K562 (cell line): Measurements from ENCODE around the gene NR3C1. TPM values are rescaled to one million over a fixed set of nuclear protein-coding genes. Genes with fewer than 3 reads are reported as not detected.
A peak's percentile ranks its signal among the peaks of the same experiment; 100 is the strongest.

Experiments
- ATAC-seq: fragments of 200-7000 bp; cut with Tn5 transposase; 3 replicates; pipeline ENCODE4 v1.9.1; 2020; ENCODE audit warnings: moderate library complexity
- BruUV-seq: library from RNA; stranded (reverse); fragments of 400-500 nt; replicated peaks from 2 replicates; lab custom pipeline; 2021; lab: Mats Ljungman, UMichigan
- CTCF ChIA-PET: fragments of 300-600 bp; formaldehyde crosslinking; extraction: SDS; loops from one replicate; lab custom pipeline; 2021; ENCODE audit warnings: low intra/inter-chr PET ratio; lab: Yijun Ruan, JAX
- POLR2A ChIA-PET: fragments of 300-600, 350-650 bp; sonication (Branson Sonifier 250); formaldehyde crosslinking; extraction: SDS; loops from one replicate; lab custom pipeline; 2021; ENCODE audit warnings: antibody characterized with exemption, inconsistent platforms; lab: Yijun Ruan, JAX
- DNase-seq, 4 experiments: peaks; one replicate each; pipeline versions ENCODE4 v3.0.0 to v3.0.0-alpha.2; 2011 to 2018; ENCODE audit warnings: low spot score in 3 of 4, mixed read lengths in 3 of 4; ENCODE audit errors: extremely low read depth in 1 of 4
- FAIRE-seq: peaks from 2 replicates; lab custom pipeline; 2011; peaks lifted over from hg19 to GRCh38; lab: Jason Lieb, UNC
- H2AFZ ChIP-seq: 2 replicates; pipeline ENCODE4 v1.6.0; 2011; ENCODE audit warnings: low read depth, low read length, control low read depth, inconsistent platforms
- H3K27ac ChIP-seq: fragments of 200-600 bp; 3 replicates; pipeline ENCODE4 v1.8.0; 2011; ENCODE audit warnings: low read depth, mild to moderate bottlenecking, control low read depth, inconsistent platforms, low read length, moderate library complexity, mixed read lengths; ENCODE audit errors: extremely low read depth
- H3K27me3 ChIP-seq, 2 experiments: fragments of 300-600 bp in 1 of 2; 2 replicates in 1 of 2; 3 replicates in 1 of 2; pipeline versions ENCODE4 v1.6.0 to v1.8.0; 2011; ENCODE audit warnings: inconsistent platforms in 2 of 2, low read length in 2 of 2, mild to moderate bottlenecking in 1 of 2, mixed read lengths in 1 of 2, moderate library complexity in 1 of 2; ENCODE audit not compliant: control insufficient read depth in 2 of 2, insufficient read depth in 2 of 2
- H3K36me3 ChIP-seq: fragments of 300-600 bp; 3 replicates; pipeline ENCODE4 v1.8.0; 2011; ENCODE audit warnings: mild to moderate bottlenecking, low read length, inconsistent platforms; ENCODE audit not compliant: control insufficient read depth, insufficient read depth
- H3K4me1 ChIP-seq, 2 experiments: fragments of 200-600 bp in 1 of 2; replicated peaks in 1 of 2; 2 replicates in 1 of 2; 3 replicates in 1 of 2; pipeline versions ENCODE4 v1.5.1 to v1.8.0; 2011; ENCODE audit warnings: inconsistent platforms in 2 of 2, low read length in 2 of 2, mild to moderate bottlenecking in 1 of 2, mixed read lengths in 1 of 2, moderate library complexity in 1 of 2; ENCODE audit not compliant: control insufficient read depth in 2 of 2, insufficient read depth in 2 of 2
- H3K4me2 ChIP-seq: 2 replicates; pipeline ENCODE4 v1.6.1; 2011; ENCODE audit warnings: low read length, control low read depth, inconsistent platforms, mixed read lengths; ENCODE audit not compliant: insufficient read depth
- H3K4me3 ChIP-seq: fragments of 200-600 bp; sonication (generic), shearing (Covaris generic); 2 replicates; pipeline ENCODE4 v1.5.1; 2016; ENCODE audit warnings: control low read depth, inconsistent platforms
- H3K79me2 ChIP-seq: fragments of 200-600 bp; 3 replicates; pipeline ENCODE4 v1.8.0; 2011; ENCODE audit warnings: low read length, inconsistent platforms; ENCODE audit not compliant: control insufficient read depth, insufficient read depth
- H3K9ac ChIP-seq, 2 experiments: 2 replicates each; pipeline versions ENCODE4 v1.6.0 to v1.6.1; 2011; ENCODE audit warnings: low read depth in 2 of 2, low read length in 2 of 2, control low read depth in 1 of 2, inconsistent platforms in 1 of 2, mild to moderate bottlenecking in 1 of 2, mixed read lengths in 1 of 2; ENCODE audit not compliant: insufficient read depth in 1 of 2
- H3K9me1 ChIP-seq: one replicate; pipeline ENCODE4 v1.6.0; 2011; ENCODE audit warnings: inconsistent platforms, mild to moderate bottlenecking, low read length, moderate library complexity; ENCODE audit not compliant: control insufficient read depth, insufficient read depth
- H3K9me3 ChIP-seq: replicated peaks from 2 replicates; pipeline ENCODE4 v1.5.1; 2011; ENCODE audit warnings: low read depth, low read length, inconsistent platforms; ENCODE audit not compliant: control insufficient read depth, insufficient read depth
- H4K20me1 ChIP-seq: replicated peaks from 2 replicates; pipeline ENCODE4 v1.6.1; 2011; ENCODE audit warnings: low read length, inconsistent platforms, mixed read lengths; ENCODE audit not compliant: control insufficient read depth, insufficient read depth
- GTF2A2 ChIP-seq: IDR thresholded peaks from 2 replicates; pipeline ENCODE4 v1.6.1; 2016; ENCODE audit warnings: mild to moderate bottlenecking, missing genetic modification characterization, missing compliant biosample characterization
- HNRNPUL1 ChIP-seq: fragments of 200-400 bp; formaldehyde crosslinking; IDR thresholded peaks from 2 replicates; pipeline ENCODE4 v1.6.1; 2017; ENCODE audit warnings: low read length
- NEUROD1 ChIP-seq: fragments of 150-350 bp; IDR thresholded peaks from 2 replicates; pipeline ENCODE4 v1.6.1; 2014; ENCODE audit warnings: borderline replicate concordance, low read length, low read depth; ENCODE audit not compliant: partially characterized antibody
- NR1H2 ChIP-seq: sonication (generic); formaldehyde crosslinking; IDR thresholded peaks from 2 replicates; pipeline ENCODE4 v1.4.0; 2020; ENCODE audit warnings: mild to moderate bottlenecking, missing genetic modification reagents
- NR2F6 ChIP-seq: fragments of 450-650 bp; formaldehyde crosslinking; IDR thresholded peaks from 2 replicates; pipeline ENCODE4 v1.4.0; 2020; ENCODE audit warnings: mild to moderate bottlenecking
- RAD21 ChIP-seq, 2 experiments: fragments of 250-450 bp in 1 of 2; fragments of 450-650 bp in 1 of 2; sonication (Bioruptor Pico) in 1 of 2; formaldehyde crosslinking in 1 of 2; IDR thresholded peaks in 1 of 2; conservative IDR thresholded peaks in 1 of 2; 2 replicates each; pipeline versions ENCODE4 v1.4.0 to v1.8.0; 2020 to 2022; ENCODE audit warnings: mild to moderate bottlenecking in 2 of 2, moderate library complexity in 1 of 2
- SMAD3 ChIP-seq: fragments of 450-650 bp; formaldehyde crosslinking; conservative IDR thresholded peaks from 2 replicates; pipeline ENCODE4 v1.4.0; 2020; ENCODE audit warnings: mild to moderate bottlenecking
- SMARCC2 ChIP-seq: fragments of 450-650 bp; IDR thresholded peaks from 2 replicates; pipeline ENCODE4 v1.6.1; 2017; ENCODE audit warnings: antibody characterized with exemption, moderate library complexity, mild to moderate bottlenecking, low read depth
- ZNF134 ChIP-seq: fragments of 250-450 bp; sonication (Bioruptor Pico); conservative IDR thresholded peaks from 2 replicates; pipeline ENCODE4 v1.4.0; 2020
- ZNF184 ChIP-seq: sonication (generic); formaldehyde crosslinking; IDR thresholded peaks from 2 replicates; pipeline ENCODE4 v1.5.0; 2020; ENCODE audit warnings: missing genetic modification reagents
- ZNF253 ChIP-seq: fragments of 250-450 bp; sonication (Bioruptor Pico); conservative IDR thresholded peaks from 2 replicates; pipeline ENCODE4 v1.6.1; 2021; ENCODE audit warnings: mild to moderate bottlenecking
- ZNF561 ChIP-seq: fragments of 450-650 bp; formaldehyde crosslinking; conservative IDR thresholded peaks from 2 replicates; pipeline ENCODE4 v1.4.0; 2020; ENCODE audit warnings: mild to moderate bottlenecking, moderate library complexity
- ZNF699 ChIP-seq: fragments of 250-450 bp; sonication (Bioruptor Pico); IDR thresholded peaks from 2 replicates; pipeline ENCODE4 v1.8.0; 2021; ENCODE audit warnings: mild to moderate bottlenecking, moderate library complexity; ENCODE audit not compliant: insufficient replicate concordance
- WGBS: fragments of 100-300 bp; shearing (Covaris generic); methylation state at CpG from one replicate; pipeline ENCODE4 v1.1.6; 2016; ENCODE audit warnings: low coverage, mixed read lengths; ENCODE audit not compliant: insufficient coverage; ENCODE audit errors: missing lambda C conversion rate; 5-methylcytosine and 5-hydroxymethylcytosine counted together
- in situ Hi-C: fragments of 300-500 bp; cut with MboI; formaldehyde crosslinking; loops from 4 replicates; pipeline ENCODE4 v1.15.0; 2018; ENCODE audit warnings: inconsistent platforms, mixed read lengths
- intact Hi-C: fragments of 100-400 bp; cut with micrococcal nuclease; formaldehyde crosslinking; loops from 2 replicates; pipeline ENCODE4 v1.14.2; 2022
- polyA plus RNA-seq, 8 experiments: library from polyadenylated mRNA; depleted of rRNA in 4 of 8; stranded (reverse) in 5 of 8; unstranded in 3 of 8; fragments of >200 nt; fragmentation: Nextera tagmentation in 2 of 8; fragmentation: Illumina TruSeq in 1 of 8; extraction: Ambion mirVana in 2 of 8; extraction: Trizol in 1 of 8; gene quantifications; 2 replicates each; pipeline versions ENCODE4 v1.2.1 to v1.2.3, GENCODE V29; 2011 to 2014; ENCODE audit warnings: inconsistent platforms in 1 of 8, missing spikeins in 1 of 8
- total RNA-seq, 7 experiments: library from RNA; depleted of rRNA in 6 of 7; stranded (reverse); fragments of >200 nt in 6 of 7; fragmentation: Illumina TruSeq in 2 of 7; extraction: Trizol in 2 of 7; gene quantifications; 2 replicates each; pipeline versions ENCODE4 v1.2.1 to v1.2.3, GENCODE V29; 2011 to 2021; ENCODE audit warnings: low replicate concordance in 1 of 7
- TF ChIP-seq, protein P1 (sequence below): IDR thresholded peaks from 2 replicates; pipeline ENCODE4 v1.6.1; 2011; ENCODE audit not compliant: insufficient read length; ENCODE audit errors: extremely low read depth
- TF ChIP-seq, protein P2 (sequence below): sonication (generic); formaldehyde crosslinking; IDR thresholded peaks from 2 replicates; pipeline ENCODE4 v1.8.0; 2022; ENCODE audit warnings: mild to moderate bottlenecking, missing genetic modification reagents
- TF ChIP-seq, protein P3 (sequence below): fragments of 200-800 bp; sonication (Bioruptor generic); IDR thresholded peaks from 2 replicates; pipeline ENCODE4 v1.6.1; 2017; ENCODE audit warnings: missing genetic modification characterization, missing compliant biosample characterization

Gene NR3C1
- total and polyA plus RNA-seq, 9 of the 15 experiments (the other 6 are each of a cell fraction or from before 2014, with no cell fraction given) = 8.2 to 36.0 (median 15.0) TPM

DNA sequence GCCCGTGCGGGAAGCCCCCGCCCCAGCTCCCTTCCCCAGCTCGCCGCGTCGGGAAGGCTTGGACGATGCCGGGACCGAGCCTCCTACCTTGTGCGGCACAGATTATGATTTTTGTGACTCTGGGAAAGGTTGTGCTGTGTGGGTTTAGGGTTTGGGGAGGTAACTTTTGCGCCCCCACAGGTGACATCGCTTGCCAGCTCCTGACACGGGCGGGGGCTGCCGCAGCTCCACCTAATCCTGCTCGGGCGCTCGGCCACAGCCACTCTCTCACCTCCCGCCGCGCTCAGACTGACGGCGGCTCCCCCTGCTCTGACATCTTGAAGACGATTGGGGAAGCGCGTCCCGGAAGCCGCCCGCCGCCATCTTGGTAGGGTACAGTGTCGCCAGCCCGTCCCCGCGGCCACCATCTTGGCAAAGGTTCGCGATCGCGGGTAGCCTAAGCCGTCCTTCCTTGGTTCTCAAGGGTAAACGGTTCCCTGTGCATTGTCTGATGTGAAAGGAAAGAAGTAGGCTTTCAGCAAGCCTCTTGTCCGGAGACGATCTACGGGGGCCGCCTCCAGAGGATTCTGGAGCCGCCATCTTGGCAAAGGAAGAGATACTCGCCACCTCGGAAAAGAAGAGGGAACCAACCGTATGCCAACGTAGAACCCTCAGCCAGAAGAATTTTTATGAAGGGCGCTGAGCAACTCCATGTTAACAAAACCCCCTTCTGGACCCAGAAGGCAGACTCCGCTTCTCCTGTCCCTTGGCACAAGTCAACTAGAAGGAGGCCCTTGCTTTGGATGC is 1.8 kb upstream of the NR3C1 start (continued):
- TF ChIP-seq, protein P1, sequence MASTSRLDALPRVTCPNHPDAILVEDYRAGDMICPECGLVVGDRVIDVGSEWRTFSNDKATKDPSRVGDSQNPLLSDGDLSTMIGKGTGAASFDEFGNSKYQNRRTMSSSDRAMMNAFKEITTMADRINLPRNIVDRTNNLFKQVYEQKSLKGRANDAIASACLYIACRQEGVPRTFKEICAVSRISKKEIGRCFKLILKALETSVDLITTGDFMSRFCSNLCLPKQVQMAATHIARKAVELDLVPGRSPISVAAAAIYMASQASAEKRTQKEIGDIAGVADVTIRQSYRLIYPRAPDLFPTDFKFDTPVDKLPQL = no peak
- TF ChIP-seq SMARCC2 = no peak
- no peak for TF ChIP-seq RAD21 (CRISPR knock-in tag; conservative IDR thresholded peaks at IDR 0.05 in 1 of 2, IDR thresholded peaks at IDR 0.05 in 1 of 2)
- TF ChIP-seq, all 486 proteins: peak for 130

DNA sequence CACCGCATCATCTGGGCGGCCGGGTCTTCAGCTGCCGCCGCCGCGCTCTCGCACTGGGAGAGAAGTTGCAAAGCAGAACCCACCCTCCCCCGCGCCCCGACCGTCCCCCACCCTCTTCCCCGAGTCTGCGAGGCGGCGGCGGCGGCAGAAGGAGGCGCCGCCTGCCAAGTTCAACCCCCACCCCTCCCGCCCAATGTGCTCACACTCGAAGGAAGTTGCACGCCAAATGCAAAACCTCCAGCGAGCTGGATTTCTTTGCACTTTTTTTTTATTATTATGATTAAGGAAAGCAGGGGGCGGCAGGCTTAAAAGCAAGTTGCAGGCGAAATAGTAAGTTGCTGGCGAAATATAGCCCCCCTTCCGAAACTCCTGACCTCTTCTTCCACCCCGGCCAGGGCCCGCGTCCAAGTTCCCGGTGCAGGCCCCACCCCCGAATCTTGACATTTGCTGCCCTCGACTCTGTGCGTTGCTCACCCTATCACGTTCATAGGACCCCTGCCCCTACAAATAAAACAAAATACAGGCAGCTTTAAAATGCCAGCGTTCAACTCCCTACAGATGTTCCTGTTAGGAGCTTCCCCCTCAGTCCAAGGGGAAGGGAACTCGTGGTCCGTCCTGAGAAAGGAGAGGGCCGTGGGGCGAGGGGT is 1.1 kb upstream of the NR3C1 start:
- CTCF ChIA-PET = interaction anchor here (1.2 to 1.8 kb wide), 3 partner anchors 391 to 421 kb away, joined by 3 to 8 read pairs (median 4); no protein-coding TSS in a partner anchor
- Histone ChIP-seq H3K9me3 (no peaks in the 10 kb centered on the region), H3K27me3 (no peaks in the 10 kb centered on the region), H3K79me2 (peaks cover 40% of the 10 kb centered on the region), H3K36me3 (peaks cover 11% of the 10 kb centered on the region), H3K4me2 (peak overlapping the region; percentile 95), H3K9me1 (no peaks in the 10 kb centered on the region), H4K20me1 (peaks cover 21% of the 10 kb centered on the region; the same call in 1 of the 2 replicates), H3K27ac (peak overlapping the region; percentile 97), H3K9ac (peak overlapping the region; percentile 86 to 92), H2AFZ (peak overlapping the region; percentile 99), H3K4me3 (peak overlapping the region; percentile 76), H3K4me1 (peaks cover 18 to 19% of the 10 kb centered on the region in 2 experiments; a peak in 4 of 5 replicates)
- DNase-seq (peak; percentile 69 to 86 (median 74)), FAIRE-seq (no peak), ATAC-seq (peak; percentile 65)
- WGBS = 4% methylated on average over 22 of the region's 41 CpGs
- POLR2A ChIA-PET = interaction anchor here (0.6 to 0.7 kb wide), 2 partner anchors 9 to 220 kb away, joined by 3 read pairs; no protein-coding TSS in a partner anchor
- in situ Hi-C loops (no loop called here), intact Hi-C loops (loop anchor here (1.0 to 5.0 kb wide), 3 partner anchors 62 to 421 kb away; no protein-coding TSS in a partner anchor)
- no TSS peak for BruUV-seq
- TF ChIP-seq ZNF184 (CRISPR knock-in tag) = no peak
- no peak for TF ChIP-seq ZNF134 (CRISPR knock-in tag)
- no peak for TF ChIP-seq GTF2A2 (tag)
- no peak for TF ChIP-seq NR2F6 (CRISPR knock-in tag)
- TF ChIP-seq HNRNPUL1 = no peak
- no peak for TF ChIP-seq NEUROD1
- no peak for TF ChIP-seq SMAD3 (CRISPR knock-in tag)
- TF ChIP-seq ZNF253 (CRISPR knock-in tag) = no peak
- no peak for TF ChIP-seq NR1H2 (CRISPR knock-in tag)
- TF ChIP-seq ZNF699 = no peak
- no peak for TF ChIP-seq ZNF561 (CRISPR knock-in tag)
- TF ChIP-seq, protein P2, sequence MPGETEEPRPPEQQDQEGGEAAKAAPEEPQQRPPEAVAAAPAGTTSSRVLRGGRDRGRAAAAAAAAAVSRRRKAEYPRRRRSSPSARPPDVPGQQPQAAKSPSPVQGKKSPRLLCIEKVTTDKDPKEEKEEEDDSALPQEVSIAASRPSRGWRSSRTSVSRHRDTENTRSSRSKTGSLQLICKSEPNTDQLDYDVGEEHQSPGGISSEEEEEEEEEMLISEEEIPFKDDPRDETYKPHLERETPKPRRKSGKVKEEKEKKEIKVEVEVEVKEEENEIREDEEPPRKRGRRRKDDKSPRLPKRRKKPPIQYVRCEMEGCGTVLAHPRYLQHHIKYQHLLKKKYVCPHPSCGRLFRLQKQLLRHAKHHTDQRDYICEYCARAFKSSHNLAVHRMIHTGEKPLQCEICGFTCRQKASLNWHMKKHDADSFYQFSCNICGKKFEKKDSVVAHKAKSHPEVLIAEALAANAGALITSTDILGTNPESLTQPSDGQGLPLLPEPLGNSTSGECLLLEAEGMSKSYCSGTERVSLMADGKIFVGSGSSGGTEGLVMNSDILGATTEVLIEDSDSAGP (CRISPR knock-in tag) = no peak
- TF ChIP-seq, protein P3, sequence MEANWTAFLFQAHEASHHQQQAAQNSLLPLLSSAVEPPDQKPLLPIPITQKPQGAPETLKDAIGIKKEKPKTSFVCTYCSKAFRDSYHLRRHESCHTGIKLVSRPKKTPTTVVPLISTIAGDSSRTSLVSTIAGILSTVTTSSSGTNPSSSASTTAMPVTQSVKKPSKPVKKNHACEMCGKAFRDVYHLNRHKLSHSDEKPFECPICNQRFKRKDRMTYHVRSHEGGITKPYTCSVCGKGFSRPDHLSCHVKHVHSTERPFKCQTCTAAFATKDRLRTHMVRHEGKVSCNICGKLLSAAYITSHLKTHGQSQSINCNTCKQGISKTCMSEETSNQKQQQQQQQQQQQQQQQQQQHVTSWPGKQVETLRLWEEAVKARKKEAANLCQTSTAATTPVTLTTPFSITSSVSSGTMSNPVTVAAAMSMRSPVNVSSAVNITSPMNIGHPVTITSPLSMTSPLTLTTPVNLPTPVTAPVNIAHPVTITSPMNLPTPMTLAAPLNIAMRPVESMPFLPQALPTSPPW (CRISPR knock-in tag) = peak; percentile 65
